ENCODE results near the gene SMARCA2. TPM values are rescaled to one million over a fixed set of nuclear protein-coding genes. Genes with fewer than 3 reads are reported as not detected.

The SMARCA2 gene
- 100 to 1,000 TPM; 118 to 177 TPM for total RNA-seq

DNA sequence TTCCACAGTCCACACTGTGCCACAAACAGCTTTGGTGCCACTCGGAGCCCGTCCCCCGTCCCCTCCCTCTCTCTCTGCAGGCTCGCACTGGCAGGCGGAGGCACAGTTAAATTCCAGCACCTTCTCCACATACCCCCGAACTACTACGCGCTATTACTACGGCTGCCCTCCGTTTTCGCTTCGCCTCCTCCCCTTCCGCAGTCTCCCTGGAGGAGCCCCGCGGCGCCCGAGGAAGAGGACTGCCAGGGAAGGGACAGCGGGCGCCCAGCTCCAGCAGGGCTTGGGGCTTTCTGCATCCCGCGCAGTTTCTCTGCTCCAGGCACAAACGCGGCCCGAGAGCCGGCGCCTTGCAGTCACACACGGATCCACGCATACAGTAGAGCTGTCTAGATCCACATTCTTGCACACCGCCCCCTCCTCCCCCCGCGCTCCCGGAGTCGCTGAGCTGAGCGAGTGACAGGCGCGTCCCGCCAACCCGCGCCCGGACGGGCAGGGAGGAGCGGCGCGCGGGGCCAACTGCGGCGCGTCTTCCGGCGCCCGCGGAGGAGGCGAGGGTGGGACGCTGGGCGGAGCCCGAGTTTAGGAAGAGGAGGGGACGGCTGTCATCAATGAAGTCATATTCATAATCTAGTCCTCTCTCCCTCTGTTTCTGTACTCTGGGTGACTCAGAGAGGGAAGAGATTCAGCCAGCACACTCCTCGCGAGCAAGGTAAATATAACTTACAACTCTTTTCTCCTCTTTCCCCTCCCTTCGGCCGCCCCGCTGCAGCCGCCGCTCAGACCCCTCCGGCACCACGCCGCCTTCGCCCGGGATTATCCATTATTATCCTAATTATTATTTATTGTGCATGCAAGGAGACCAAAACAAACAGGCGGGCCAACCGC, at the start of gene SMARCA2:
SMARCA2 (plus strand) TSS at position 652 of the 885 bp plus-strand sequence. CDS start 13,676 bp downstream, outside the sequence.
- Histone ChIP-seq H3K27me3 (replicated peaks; ENCODE audit: insufficient read depth) (no peaks in the 10 kb centered on the region), H3K4me3 (peak within 1 kb of the TSS; percentile 94), H3K9me3 (no peaks in the 10 kb centered on the region), H3K4me1 (ENCODE audit: control insufficient read depth in 1 of 2, low read depth in 2 of 2) (peaks cover 21 to 28% of the 10 kb centered on the region in 2 donors), H3K36me3 (no peaks in the 10 kb centered on the region), H3K27ac (peak within 1 kb of the TSS; percentile 96 to 99)
- DNase-seq (ENCODE audit: low spot score) (peak; percentile 88), ATAC-seq (ENCODE audit: insufficient number of reproducible peaks, low FRiP score, low read depth) (peak; percentile 82)
- TF ChIP-seq, protein P1, sequence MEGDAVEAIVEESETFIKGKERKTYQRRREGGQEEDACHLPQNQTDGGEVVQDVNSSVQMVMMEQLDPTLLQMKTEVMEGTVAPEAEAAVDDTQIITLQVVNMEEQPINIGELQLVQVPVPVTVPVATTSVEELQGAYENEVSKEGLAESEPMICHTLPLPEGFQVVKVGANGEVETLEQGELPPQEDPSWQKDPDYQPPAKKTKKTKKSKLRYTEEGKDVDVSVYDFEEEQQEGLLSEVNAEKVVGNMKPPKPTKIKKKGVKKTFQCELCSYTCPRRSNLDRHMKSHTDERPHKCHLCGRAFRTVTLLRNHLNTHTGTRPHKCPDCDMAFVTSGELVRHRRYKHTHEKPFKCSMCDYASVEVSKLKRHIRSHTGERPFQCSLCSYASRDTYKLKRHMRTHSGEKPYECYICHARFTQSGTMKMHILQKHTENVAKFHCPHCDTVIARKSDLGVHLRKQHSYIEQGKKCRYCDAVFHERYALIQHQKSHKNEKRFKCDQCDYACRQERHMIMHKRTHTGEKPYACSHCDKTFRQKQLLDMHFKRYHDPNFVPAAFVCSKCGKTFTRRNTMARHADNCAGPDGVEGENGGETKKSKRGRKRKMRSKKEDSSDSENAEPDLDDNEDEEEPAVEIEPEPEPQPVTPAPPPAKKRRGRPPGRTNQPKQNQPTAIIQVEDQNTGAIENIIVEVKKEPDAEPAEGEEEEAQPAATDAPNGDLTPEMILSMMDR (IDR thresholded peaks at IDR 0.05): no peak

DNA sequence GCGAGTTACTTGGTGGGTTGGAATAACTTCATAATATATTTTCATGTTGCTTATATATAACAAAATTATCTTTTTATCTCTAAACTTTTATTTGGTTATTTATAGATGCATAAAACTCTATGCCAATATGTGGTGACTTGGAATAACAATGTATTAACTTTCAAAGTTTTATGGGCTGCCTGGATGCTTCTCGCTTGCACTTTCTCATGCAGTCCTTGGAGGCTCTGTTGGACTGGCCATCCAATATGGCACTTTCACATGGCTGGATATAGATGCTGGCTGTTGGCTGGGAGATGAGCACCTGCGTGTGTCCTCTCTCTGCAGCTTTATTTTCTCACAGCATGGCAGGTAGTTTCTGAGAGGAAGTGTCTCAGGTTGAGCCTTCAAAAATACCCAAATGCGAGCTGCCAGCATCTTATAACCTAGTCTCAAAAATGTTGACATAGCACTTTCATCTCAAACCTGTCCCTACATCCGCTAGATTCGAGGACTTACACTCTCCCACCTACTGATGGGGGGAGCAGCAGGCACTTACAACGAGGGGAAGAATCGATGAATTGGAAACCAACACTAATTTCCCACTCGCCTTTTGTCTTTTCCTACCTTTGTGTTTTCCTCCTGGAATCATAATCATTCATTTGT, 48.3 kb upstream of the SMARCA2 start:
- Histone ChIP-seq H3K36me3 (no peaks in the 10 kb centered on the region), H3K27ac (no peak overlapping the region), H3K4me1 (ENCODE audit: control insufficient read depth in 1 of 2, low read depth in 2 of 2) (no peaks in the 10 kb centered on the region), H3K9me3 (no peaks in the 10 kb centered on the region), H3K27me3 (replicated peaks; ENCODE audit: insufficient read depth) (no peaks in the 10 kb centered on the region), H3K4me3 (no peak overlapping the region)
- TF ChIP-seq, protein P1 (IDR thresholded peaks at IDR 0.05): no peak
- no peak for ATAC-seq (ENCODE audit: insufficient number of reproducible peaks, low FRiP score, low read depth)
- no peak for DNase-seq (ENCODE audit: low spot score)

DNA sequence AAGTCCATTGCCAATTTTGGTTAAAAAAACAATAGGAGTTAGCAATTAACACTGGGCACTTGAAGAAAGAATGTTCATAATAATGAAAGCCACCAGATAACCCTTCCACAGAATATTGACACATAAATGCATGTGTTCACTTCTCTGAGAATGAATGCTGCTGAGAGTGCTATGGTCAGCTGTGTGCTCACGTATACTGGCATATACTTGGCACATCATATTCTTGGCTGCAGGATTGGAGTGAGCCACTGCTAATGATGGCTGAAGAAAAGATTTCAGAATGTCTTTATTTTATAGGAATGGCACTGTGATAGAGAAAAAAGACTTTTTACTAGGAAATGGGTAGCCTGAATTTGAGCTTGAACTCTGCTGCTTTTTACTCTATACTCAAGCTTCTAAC, 46.0 kb upstream of the SMARCA2 start:
- TF ChIP-seq, protein P1 (IDR thresholded peaks at IDR 0.05): no peak
- DNase-seq (ENCODE audit: low spot score) (no peak), ATAC-seq (ENCODE audit: insufficient number of reproducible peaks, low FRiP score, low read depth) (no peak)

DNA sequence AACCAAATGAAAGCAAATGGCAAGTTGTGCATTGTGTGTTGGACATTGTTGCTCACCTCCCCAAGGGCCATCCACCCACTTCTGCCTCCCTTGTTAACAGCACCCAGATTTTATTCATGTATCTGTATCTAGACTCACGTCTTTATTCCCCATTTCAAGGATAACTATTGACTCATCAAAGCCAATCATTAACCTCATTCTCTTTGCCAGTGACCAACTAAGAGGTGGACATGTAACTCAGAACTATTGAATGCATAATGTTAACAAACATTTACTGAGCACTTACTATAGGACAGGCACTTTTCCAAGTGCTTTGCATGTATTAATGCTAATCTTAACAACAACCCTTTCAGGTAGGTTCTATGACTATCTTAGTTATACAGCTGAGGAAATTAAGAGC, 45.2 kb upstream of the SMARCA2 start:
- ATAC-seq (ENCODE audit: insufficient number of reproducible peaks, low FRiP score, low read depth): no peak
- no peaks in the 10 kb centered on the region for H3K27me3 ChIP-seq (replicated peaks; ENCODE audit: insufficient read depth)
- H3K9me3 ChIP-seq: no peaks in the 10 kb centered on the region
- H3K27ac ChIP-seq: no peak overlapping the region
- no peak for DNase-seq (ENCODE audit: low spot score)
- no peaks in the 10 kb centered on the region for H3K36me3 ChIP-seq
- H3K4me3 ChIP-seq: no peak overlapping the region
- H3K4me1 ChIP-seq (ENCODE audit: control insufficient read depth in 1 of 2, low read depth in 2 of 2): no peaks in the 10 kb centered on the region
- TF ChIP-seq, protein P1 (IDR thresholded peaks at IDR 0.05): no peak

More for the DNA sequence above, 46.0 kb upstream of the SMARCA2 start:
- H3K27ac ChIP-seq: no peak overlapping the region
- no peaks in the 10 kb centered on the region for H3K4me1 ChIP-seq (ENCODE audit: control insufficient read depth in 1 of 2, low read depth in 2 of 2)
- no peaks in the 10 kb centered on the region for H3K27me3 ChIP-seq (replicated peaks; ENCODE audit: insufficient read depth)
- H3K36me3 ChIP-seq: no peaks in the 10 kb centered on the region
- no peak overlapping the region for H3K4me3 ChIP-seq
- H3K9me3 ChIP-seq: no peaks in the 10 kb centered on the region

DNA sequence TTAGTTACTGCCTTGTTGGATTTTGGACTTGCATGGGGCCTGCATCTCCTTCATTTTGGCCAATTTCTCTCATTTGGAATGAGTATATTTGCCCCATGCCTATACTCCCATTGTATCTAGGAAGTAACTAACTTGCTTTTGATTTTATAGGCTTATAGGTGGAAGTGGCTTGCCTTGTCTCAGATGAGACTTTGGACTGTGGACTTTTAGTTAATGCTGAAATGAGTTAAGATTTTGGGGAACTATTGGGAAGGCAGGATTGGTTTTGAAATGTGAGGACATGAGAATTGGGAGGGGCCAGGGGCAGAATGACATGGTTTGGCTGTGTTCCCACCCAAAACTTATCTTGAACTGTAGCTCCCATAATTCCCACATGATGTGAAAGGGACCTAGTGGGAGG, 42.5 kb upstream of the SMARCA2 start:
- Histone ChIP-seq H3K4me1 (ENCODE audit: control insufficient read depth in 1 of 2, low read depth in 2 of 2) (no peaks in the 10 kb centered on the region), H3K27ac (no peak overlapping the region), H3K36me3 (no peaks in the 10 kb centered on the region), H3K9me3 (no peaks in the 10 kb centered on the region), H3K27me3 (replicated peaks; ENCODE audit: insufficient read depth) (no peaks in the 10 kb centered on the region), H3K4me3 (no peak overlapping the region)
- TF ChIP-seq, protein P1 (IDR thresholded peaks at IDR 0.05): no peak
- ATAC-seq (ENCODE audit: insufficient number of reproducible peaks, low FRiP score, low read depth): no peak
- no peak for DNase-seq (ENCODE audit: low spot score)
